HG02870 (cell line): Measurements from ENCODE around the gene WFDC2.
A peak's percentile ranks its signal among the peaks of the same experiment; 100 is the strongest.

Experiments
- ATAC-seq: cut with Tn5 transposase; IDR thresholded peaks from one replicate; pipeline ENCODE4 v1.9.1; 2021; ENCODE audit warnings: mild to moderate bottlenecking, moderate library complexity; ENCODE audit not compliant: unreplicated experiment

Gene WFDC2, protein sequence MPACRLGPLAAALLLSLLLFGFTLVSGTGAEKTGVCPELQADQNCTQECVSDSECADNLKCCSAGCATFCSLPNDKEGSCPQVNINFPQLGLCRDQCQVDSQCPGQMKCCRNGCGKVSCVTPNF

DNA sequence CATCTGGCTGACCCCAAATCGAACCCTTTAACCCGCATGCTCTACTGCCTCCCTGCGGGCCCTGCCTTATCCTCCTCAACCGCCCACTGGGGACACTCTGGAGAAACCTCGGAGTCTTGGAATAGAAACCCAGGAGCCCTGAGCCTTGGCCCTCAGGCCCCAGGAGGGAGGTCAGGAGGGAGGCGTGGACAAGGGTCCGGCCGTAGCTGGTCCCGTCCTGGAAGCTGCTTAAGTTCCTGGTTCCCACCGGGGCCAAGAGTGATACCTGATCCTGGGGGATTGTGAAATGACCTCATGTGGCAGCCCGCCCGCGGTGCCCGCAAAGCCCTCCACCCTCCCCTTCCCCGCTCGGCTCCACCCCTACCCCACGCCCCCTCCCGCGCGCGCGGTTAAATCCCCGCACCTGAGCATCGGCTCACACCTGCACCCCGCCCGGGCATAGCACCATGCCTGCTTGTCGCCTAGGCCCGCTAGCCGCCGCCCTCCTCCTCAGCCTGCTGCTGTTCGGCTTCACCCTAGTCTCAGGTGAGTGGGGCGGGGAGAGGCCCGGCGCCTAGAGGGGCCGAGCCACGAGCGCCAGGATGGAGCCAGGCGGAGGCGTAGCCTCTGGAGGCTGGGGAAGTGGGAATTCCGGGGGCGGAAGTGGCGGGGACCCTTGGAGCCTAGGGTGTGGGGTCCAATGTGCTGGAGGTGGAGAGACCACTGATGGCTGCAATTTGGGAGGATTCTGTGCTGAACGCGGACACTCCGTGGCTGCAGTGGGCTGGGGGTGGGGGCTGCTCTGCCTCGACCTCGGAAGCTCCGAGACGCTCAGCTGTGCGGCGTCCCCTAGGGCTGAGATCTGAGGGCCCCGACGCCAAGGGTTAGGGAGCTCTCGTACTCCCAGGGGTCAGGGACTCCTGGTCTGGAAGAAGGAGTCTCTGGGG is at the start of gene WFDC2:
Gene WFDC2 (plus strand): TSS at position 418 of the 926 bp plus-strand sequence. CDS start 29 bp downstream, at position 447.
- ATAC-seq: no peak

DNA sequence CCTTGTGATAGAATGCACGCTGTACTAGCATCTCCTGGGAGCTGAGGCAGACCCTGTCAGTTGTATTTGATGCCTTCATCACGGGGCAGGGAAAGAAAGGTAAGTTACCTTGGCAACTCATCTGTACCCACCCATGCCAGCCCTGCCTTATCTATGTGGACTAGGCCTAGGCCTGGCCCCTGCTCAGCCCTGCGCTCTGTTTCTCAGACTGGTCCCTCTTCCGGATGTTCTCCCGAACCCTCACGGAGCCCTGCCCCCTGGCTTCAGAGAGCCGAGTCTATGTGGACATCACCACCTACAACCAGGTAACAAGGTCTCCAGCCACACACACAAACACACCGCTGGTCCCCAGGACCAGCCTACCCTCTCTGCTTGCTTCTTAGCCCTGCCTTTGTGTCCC is 49.4 kb upstream of the WFDC2 start:
- no peak for ATAC-seq

DNA sequence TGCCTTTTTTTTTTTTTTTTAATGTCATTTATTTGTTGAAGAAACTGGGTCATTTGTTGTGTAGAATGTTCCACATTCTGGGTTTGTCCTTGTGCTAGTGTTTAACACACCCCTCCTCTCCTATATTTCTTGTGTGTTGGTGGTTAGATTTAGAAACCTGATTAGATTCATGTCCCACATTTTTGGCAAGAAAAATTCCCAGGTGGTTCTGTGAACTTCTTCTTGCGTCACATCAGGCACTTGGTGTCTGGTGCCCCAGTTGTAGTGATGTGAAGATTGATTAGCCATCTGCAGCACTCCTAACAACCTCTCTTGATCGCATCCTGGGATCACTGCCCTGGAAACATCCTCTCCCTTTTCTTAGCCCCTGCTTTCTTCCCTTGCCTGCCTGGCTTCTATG is 45.9 kb upstream of the WFDC2 start:
- no peak for ATAC-seq

DNA sequence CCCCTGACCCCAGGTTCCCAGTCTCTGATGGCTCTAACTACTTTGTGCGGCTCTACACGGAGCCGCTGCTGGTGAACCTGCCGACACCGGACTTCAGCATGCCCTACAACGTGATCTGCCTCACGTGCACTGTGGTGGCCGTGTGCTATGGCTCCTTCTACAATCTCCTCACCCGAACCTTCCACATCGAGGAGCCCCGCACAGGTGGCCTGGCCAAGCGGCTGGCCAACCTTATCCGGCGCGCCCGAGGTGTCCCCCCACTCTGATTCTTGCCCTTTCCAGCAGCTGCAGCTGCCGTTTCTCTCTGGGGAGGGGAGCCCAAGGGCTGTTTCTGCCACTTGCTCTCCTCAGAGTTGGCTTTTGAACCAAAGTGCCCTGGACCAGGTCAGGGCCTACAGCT is 44.0 kb upstream of the WFDC2 start:
- ATAC-seq: no peak

DNA sequence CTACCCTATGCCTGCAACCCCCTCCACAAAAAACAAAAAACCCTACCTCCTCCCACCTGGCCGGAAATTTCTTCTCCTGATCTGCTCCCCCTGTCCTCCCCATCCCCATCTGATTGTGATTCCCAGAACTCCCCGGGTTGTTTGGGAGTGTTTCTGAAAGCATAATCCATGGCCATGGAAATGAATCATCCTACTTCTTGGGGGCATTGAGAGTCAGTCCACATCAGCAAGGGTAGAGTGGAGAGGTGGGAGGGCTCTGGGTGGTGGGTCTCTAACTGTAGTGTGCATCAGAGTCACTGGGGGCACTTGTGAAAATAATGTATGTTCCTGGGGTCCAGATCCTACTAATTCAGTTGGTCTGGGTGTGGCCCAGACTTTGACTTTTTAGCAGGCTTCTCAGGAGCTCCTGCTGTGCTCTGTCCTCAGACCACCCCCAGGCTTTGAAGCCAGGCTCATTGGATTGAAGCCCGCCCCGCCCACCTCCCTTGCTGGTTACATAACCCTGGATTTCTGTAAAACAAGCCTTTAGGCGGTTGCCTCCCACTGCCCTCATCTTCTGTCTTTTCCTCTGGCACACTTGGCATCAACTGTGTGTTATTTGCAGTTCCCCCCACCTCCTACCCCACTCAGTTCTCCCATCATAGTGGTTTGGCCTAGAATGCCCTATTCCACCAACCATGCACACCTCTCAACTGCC is 43.1 kb upstream of the WFDC2 start:
- ATAC-seq: no peak

DNA sequence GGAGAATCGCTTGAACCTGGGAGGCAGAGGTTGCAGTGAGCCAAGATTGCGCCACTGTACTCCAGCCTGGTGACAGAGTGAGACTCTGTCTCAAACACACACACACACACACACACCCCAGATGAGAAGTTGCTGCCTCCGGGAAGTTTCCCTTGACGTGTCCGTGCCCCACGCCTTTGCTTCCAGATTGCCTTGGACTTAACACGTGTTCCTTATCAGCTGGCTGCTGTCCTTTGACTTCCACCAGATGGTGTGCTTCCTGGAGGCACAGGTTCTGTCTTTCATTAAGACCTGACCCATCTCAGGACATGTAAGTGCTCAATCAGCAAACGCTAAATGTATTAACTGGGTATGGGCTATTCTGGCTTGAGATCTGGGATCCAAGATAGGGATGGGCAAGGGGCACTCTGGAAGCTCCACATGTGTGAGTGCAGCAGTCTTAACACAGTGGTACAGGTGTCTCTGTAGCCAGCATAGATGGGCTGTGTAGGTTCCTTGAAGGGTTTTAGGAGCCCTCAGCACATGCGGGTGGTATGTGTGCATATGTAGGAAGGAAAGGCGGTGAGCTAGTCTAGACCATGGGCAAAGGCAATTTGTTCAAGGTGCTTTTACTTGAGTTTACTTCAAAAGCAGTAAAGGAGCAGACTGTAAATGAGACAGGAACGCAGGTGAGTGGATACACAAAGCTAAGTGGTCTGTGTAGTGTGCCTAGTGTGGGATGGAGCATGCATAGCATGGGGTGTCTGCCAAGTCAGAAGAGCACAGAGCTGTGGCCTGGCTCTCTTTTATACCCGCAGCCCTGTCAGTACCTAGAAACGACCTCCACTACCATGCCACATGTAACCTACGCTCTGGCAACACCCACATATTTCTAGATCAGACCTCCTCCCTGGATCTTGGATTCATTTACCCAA is 42.1 kb upstream of the WFDC2 start:
- ATAC-seq: no peak

DNA sequence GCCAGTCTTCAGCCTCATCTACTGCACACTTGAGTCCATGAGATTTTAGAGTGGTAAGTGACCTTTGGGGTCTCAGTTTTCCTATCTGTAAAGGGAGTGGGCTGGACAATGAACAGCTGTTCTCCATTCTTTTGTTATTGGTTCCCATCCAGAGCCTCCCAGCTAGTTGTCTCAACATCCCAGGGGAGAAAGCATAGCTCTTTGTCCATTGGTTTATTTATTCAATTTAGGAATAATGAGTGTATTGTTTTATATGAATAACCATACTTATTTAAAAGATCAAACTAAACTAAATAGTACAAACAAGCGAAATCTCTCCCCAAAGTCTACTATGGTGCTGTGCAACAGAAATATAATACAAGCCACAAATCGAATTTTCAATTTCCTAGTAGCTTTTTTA is 39.9 kb upstream of the WFDC2 start:
- no peak for ATAC-seq

DNA sequence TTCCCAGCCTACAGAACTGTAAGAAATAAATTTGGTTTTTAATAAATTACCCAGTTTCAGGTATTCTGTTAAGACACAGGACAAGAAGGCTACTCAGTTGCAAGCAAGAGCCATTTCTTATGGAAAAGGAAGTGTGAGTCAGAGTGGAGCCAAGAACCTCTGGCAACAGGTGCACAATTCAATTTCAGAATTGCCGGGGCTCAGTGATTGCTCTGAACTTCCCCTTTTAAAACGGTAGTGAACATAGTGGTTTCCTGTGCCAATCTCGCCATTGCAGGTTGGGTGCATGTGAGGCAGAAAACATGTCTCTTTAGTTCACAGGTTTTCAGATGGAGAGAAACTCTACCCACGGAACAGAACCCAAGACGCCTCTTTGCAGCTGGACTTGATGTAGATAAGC is 37.3 kb upstream of the WFDC2 start:
- ATAC-seq: peak; percentile 67

DNA sequence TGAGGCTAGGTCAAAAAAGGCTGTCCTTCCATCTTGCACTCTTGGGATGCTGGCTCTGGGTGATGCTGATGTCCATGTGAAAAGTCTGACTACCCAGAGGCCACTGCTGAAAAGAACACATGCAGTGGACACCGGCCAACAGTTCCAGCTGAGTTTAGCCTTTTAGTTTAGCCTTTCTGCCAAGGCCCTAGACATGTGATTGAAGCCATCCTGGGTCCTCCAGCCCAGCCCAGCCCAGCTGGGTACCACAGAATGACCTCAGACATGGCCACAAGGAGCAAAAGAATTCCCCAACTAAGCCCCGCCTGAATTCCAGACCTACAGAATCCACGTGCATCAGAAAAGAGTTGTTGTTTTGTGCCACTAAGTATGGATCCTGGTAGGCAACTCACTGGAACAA is 36.2 kb upstream of the WFDC2 start:
- no peak for ATAC-seq

DNA sequence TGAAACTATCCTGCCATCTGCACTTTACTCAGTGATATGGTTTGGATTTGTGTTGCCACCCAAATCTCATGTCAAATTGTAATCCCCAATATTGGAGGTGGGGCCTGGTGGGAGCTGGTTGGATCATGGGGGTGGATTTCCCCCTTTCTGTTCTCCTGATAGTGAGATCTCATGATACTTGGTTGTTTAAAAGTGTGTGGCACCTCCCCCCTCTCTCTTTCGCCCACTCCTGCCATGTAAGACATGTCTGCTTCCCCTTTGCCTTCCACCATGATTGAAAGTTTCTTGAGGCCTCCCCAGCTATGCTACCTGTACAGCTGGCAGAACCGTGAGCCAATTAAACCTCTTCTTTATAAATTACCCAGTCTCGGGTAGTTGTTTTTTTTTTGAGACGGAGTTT is 35.6 kb upstream of the WFDC2 start:
- ATAC-seq: no peak

DNA sequence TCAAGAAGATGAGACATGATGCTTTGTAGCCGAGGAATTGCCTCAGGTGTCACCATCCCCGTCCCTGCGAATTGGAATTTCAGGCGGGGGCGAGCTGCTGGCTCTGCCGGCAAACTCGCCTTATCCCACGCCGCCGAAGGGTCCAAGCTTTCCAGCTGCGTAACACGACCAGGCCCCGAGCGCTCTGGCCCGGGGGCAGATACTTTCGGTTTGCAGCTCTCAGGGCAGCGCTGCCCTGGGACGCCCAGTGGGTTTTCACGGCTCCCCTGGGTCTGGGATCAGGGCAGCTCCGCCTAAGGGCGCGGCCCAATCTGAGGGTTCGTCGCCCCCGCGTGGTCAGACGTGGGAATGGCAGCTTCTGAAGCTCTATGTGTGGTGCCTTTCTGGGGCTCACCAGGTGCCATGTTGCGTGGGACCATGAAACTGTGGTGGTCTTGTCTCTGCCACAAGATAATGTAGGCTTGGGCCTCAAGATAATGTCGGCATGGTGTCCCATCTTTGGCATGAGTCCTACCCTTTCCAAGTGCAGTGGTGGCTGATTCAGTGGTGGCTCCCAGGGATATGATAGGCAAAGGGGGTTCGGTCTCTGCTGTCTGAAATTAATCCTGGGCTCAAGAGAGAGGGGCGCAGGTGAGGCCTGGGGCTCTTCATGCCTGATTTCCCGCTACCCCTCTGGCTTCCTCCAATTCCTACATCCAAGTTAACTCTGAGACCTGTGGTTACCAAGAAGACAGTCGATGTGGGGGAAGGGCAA is 32.6 kb upstream of the WFDC2 start:
- ATAC-seq: no peak

DNA sequence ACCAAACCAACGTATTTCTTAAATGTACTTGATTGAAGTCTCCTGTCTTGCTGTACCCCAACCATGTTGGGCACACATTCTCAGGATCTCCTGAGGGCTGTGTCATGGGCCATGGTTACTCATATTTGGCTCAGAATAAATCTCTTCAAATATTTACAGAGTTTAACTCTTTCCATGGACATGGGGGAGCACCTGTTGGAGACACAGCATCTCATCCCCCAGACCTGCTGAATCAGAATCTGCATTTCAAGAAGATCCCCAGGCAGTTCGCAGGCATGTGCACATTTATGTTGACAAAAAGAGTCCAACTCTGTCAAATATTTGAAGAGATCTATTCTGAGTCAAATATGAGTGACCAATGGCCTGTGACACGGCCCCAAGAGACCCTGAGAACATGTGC is 29.1 kb upstream of the WFDC2 start:
- no peak for ATAC-seq

DNA sequence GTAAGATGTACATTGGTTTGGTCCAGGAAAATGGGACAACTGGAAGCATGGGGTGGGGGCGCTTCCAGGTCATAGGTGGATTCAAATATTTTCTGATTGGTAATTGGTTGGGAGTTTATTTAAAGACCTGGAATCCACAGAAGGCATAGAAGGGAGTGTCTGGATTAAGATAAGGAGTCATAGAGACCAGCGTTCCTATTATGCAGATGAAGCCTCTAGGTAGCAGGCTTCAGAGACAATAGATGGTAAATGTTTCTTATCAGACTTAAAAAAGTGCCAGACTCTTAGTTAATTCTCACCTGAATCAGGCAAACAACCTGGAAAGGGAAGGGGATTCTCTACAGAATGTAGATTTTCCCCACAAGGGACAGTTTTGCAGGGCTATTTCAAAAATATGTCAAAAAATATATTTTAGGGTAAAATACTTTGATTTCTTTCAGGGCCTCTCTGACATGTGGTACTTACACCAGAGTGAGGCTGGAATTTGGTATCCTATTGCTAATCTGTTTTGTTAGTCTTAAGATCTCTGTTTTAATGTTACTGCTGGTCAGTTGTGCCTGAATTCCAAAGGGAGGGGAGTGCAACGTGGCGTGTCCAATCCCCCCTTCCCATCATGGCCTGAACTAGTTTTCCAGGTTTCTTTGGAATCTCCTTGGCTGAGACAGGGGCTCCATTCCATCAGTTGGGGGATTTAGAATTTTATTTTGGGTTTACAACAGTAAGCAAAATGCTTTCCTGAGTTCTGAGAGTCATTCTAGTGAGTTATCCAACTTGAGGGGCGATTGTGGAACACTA is 28.5 kb upstream of the WFDC2 start:
- ATAC-seq: no peak

DNA sequence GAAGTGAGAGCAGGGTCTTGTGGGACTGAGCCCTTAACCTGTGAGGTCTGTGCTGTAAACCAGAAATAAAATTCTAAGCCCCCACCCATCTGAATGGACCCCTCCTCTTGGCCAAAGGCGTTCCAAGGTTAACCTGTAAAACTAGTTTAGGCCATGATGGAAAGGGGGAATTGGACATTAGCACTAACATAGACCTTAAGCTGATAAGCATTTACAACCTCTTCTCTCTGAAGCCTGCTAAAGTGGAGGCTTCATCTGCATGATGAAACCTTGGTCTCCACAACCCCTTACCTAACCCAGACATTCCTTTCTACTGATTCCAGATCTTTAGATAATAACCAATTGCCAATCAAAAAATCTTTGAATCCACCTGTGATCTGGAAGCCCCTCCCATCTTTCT is 27.8 kb upstream of the WFDC2 start:
- ATAC-seq: no peak

DNA sequence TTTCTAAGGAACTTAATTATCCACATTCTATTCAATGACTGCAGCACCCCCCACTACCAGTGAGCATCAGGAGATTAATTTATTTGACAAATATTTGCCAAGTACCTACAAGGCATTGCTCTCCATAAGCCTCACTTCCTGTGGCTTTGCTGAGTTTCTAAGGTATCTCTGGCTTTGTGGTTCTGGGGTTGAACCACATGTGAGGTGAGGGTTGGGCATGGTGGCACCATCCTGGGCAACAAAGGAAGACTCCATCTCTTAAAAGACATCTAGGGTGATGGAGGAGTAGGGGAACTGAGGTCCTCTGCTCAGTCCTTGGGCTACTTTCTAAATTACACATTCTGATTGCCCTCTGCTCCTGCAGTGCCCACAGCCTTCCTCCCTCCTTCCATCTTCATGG is 25.5 kb upstream of the WFDC2 start:
- no peak for ATAC-seq

DNA sequence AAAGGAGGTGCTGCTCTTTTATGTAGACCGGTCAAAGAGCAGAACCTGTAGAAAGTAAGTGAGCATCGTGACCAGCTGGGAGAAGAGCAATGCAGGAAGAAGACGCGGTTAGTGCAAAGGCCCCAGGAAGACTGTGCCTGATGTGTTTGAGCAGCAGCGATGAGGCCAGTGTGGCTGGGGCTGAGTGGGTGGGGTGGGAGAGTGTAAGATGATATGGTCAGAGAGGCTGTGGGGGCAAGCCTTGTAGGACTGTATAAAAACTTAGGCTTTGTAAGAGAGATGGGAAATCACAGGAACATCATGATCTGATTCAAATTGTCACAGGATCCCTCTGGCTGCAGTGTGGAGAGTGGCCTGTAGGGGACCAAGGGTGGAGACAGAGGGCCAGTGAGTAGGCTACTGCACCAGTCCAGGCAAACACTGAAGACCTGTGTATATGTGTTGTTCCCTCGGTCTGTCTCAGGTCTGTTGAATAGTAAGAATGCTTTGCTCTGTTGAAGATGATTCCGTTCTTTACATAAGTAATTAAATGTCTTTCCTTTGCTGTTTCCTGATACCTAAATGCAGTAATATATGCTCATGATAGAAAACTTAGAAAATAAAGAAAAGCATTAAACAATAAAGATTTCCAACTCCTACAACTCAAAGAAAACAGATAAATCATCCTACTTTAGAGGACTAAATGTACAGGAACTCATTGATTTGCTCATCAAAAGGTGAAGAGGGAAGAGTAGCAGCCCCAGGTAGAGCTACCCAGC is 23.6 kb upstream of the WFDC2 start:
- peak; percentile 51 for ATAC-seq

DNA sequence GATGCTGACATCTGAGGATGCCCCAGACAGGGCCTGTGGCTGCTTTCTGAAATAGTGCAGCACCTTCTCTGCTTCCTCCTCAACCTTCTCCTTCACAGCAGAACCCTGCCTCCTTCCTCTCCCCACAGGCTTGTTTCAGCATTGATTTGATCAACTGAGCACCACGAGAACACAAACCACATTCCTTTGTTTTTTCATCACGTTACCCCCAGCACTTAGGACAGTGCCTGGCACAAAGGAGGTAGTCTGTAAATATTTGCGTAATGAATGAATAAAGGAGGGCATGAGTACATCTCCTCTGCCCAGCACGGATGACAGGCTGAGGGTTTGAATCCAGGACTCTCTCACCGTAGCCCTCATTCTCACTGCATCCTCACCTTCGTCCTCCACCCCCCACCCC is 21.3 kb upstream of the WFDC2 start:
- ATAC-seq: no peak

DNA sequence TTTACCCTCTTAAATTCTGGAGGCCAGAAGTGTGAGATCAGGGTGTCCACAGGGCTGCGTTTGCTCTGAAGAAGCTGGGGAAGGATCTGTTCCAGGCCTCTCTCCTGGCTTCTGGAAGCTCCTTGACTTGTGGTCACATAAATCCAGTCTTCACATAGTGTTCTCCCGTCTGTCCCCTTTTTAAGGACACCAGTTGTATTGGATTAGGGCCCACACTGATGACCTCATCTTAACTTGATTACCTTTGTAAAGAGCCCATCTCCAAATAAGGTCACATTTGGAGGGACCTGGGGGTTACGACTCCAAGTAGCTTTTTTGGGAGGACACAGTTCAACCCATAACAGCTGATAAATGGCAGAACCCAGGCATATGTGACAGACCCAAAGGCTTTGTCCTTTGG is 20.0 kb upstream of the WFDC2 start:
- no peak for ATAC-seq
